Stimulated activated CD4-positive, alpha-beta T cell treated with anti-CD3 and anti-CD28 coated beads, Interleukin-4, amount 100 ng/mL, for 24 hours (primary cell): ENCODE measurements around the gene ZRANB1.
"Not testable (repeated sequence)": the region's sequence is repeated elsewhere in the genome, so short reads cannot be mapped to it uniquely, and the experiment has no call there.

Experiments used
- DNase-seq: peaks from one replicate; pipeline ENCODE4 v3.0.0-alpha.2; 2020

ZRANB1 gene

DNA sequence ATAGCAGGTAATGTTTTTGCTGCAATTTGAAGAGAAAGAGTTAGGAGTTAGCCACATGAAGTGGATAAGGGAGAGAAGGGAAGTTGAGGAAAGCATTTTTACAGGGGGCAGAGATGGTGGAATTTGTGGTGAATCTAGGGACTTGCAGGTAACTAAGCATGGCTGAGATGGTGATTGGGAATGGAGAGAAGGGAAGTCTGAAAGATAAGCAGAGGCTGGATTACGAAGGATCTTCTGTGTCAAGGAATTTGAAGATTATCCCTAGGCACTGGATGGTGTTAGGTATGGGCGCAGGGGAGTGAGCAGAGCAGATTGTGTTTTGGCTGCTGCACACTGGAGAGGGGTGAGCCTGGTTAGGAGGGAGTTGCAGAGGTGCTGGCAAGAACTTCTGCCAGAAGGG lies 25.3 kb downstream of the ZRANB1 start:
- no peak for DNase-seq

DNA sequence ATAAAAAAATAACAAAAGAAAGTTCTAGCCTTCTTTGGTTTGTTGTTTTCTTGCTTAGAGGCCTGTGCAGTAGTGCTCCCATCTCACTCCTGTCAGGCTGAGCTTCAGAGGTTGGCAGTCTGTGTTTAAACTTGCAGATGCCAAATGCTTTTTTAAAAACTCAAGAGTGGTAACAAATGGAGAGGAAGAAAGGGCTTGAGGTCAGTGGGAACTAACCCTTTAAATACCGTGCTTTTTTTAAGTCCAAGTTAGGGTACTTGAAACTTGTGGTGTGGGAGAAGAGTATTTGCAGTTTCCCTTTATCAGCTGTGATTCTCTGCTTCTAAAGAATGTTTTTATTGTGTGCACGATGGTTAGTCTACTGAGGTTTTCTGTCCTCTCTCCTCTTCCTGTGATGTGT lies 29.4 kb downstream of the ZRANB1 start:
- no peak for DNase-seq

DNA sequence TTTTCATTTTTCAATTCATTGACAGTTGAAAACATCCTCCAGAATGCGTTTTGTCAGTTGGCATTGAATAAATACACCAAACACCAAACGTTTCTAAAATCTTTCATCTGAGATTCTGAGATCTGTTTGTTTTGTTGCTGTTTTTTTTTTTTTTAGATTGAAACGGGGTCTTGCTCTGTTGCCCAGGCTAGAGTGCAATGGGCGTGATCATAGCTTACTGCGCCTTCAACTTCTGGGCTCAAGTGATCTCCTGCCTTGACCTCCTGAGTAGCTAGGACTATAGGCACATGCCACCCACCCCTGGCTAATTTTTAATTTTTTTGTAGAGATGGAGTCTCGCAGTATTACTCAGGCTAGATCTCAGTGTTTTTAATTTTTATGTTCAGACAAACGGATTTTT lies 30.7 kb downstream of the ZRANB1 start:
- DNase-seq = no peak

DNA sequence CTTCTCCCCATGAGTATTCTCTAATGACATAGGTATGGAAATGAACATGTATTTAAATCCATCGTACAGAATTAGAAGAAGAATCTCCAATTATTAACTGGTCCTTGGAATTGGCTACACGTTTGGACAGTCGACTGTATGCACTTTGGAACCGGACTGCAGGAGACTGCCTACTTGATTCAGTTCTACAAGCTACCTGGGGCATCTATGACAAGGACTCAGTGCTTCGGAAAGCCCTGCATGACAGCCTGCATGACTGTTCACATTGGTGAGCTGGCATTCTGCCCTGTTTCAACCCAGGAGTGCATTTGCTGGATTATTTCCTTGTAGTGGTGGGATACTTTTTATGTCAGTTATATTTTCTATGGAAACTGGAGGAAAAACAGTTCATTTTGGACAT lies 32.2 kb downstream of the ZRANB1 start:
- no peak for DNase-seq

DNA sequence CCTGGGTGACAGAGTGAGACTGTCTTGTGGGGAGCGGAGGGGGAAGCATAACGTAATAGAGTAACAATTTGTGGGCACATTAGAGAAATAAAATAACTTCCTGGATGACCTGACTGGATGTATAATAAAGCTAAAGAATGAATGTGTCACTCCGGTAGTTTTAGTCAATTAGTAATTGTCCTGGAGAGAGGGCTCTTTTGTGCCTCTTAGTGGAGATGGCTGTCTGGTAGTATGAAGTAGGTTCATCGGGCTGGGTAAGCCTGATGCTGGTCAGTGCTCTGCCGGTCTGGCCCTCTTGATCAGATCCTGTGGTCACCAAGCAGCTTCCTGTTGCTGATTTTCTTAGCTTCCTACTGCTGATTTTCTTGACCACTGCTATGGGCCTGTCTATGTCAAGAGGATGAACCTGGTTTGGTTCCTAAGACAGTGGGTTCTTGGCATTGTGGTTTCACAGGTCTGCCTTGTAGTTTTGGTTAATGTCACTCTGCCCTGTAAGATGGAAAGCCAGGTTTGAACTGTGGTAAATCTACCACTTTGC lies 34.1 kb downstream of the ZRANB1 start:
- no peak for DNase-seq

DNA sequence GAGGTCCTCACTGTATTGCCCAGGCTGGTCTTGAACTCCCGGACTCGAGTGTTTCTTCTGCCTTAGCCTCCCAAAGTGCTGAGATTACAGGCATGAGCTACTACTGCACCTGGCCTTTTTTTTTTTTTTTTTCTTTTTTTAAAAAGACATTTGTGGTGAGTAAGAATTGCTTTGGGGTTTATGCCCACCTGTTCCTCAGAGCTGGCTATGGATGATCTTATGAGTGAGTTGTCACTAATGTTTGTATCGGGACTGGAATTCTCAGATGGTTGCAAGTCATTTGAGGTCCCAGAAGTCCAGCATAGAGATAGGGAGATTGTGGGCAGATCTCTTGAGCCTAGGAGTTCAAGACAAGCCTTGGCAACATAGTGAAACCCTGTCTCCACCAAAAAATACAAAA lies 35.2 kb downstream of the ZRANB1 start:
- no peak for DNase-seq

DNA sequence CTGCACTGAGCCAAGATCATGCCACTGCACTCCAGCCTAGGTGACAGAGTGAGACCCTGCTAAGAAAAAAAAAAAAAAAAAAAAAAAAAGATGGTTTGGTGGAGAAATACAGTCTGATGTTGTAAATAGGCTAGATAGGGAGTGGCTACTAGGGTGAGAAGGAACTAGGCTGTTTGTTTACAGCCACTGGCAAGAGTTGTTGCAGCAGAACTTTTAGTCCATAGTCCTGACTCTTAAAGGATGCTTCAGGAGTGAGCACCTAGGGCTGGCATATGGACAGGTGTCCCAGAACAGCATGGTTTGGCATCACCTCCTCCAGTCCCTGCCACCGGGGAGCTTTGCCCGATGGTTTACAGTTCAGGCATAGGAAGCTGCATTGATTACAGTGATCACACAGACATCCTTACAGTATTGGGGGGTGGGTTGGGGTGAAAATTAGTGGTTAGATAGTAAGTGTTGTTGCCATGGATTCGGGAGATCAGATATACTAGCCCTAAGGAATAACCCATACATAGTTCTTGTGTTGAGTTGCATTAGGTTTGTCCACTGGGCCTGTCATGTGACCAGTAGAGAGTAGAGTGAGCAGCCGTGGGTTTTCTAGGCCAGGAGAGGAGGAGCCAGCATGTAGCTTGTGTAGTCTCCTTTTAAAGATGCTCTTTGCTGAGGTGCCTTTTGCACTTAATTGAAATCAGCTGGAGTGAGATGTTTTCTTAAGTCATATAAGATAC lies 35.9 kb downstream of the ZRANB1 start:
- DNase-seq = no peak

DNA sequence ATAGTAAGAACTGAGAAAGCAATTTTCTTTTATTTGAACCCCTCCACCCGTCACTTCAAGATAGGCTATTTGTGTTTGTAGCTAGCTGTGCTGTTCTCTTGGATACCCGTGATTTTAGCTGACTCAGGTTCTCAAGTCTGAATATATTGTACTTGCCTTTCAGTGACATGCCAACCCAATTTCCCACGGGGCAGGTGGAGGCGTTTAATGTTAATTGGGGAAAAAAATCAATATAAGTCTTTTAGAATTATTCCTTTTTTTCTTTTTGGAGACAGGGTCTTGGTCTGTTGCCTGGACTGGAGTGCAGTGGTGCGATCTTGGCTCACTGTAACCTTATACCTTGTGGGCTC lies 36.4 kb downstream of the ZRANB1 start:
- no peak for DNase-seq

DNA sequence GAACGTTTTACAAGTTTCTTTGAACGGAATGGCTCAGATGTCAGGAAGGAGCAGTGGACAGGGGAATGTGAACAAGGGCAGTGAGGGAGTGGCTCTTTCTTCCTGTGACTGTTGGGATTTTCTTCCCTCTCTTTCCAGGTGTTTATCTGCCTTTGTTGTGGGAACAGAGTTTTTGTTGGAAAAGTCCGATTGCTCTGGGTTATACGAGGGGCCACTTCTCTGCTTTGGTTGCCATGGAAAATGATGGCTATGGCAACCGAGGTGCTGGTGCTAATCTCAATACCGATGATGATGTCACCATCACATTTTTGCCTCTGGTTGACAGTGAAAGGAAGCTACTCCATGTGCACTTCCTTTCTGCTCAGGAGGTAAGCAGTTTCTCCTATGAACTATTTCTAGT lies 41.4 kb downstream of the ZRANB1 start:
- DNase-seq = no peak

DNA sequence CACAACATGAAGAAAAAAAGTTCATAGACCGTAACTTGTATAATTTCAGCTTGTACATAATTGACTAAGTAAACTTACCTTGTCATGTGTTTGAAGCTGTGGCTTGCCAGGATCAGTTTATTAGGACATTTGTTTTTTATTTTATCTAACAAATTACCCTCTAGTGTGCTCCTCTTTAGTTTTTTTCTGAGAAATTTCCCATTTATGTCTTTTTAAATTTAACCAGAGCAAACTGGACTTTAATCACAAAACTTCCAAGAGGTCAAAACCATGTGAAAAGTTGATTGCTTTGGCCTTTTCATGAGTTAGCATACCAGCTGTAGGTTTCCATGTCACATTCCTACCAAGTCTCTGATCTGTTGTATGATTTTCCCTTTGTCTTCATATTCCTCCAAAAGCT lies 42.5 kb downstream of the ZRANB1 start:
- DNase-seq = no peak

DNA sequence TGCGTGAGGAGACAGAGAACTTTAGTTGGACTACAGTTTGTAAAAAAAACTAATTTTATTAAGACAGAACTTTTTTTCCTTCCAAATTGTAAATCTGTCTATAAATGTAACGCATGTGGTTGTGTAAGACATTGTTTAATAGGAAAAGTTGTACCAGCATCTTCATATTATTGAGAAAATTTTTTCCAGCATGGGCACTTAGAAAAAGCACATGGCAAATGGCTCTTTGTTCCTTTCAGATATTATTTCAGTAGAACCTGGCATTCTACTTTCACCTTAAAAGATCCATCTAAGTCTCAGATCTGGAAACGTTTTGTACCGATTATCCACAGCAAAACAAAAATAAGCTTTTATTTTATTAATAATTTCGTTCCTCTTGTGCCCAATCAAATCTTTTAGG lies 43.2 kb downstream of the ZRANB1 start:
- no peak for DNase-seq

DNA sequence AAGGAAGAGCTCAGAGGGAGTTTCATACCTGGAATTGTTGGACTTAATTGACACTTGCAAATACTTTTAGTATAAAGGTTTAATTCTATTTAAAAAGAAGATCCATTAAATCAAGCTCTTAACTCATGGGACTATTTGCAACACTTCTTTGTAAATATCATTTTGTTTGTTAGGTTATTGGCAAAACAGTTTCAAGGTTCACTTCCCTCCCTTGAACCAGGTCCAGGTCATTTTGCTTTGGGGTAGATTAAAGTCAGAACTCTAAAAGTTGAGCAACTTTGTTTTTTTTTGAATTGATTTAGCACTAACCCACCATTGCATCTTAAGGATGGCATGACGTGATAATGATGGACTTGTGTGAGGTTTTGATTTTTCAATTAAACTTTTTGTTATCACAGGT lies 45.9 kb downstream of the ZRANB1 start:
- no peak for DNase-seq

DNA sequence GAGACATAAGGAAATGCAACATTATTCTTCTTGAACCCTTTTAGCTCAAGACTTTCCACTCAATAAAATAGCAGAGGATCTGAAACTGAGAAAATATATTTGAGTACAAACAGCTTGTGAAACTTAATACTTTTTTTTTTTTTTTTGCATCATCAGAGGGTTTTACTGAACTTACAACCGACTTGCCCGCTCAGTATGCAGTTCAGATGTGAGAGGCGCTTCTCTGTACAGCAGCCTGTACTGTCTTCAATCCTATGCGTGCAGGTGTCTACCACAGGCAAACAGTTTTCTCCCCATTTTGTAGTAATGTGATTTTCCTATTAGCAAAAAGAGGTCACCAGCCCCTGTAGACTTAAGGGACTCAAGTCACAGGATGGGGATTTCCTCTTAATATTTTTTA lies 46.8 kb downstream of the ZRANB1 start:
- not testable (repeated sequence) for DNase-seq

DNA sequence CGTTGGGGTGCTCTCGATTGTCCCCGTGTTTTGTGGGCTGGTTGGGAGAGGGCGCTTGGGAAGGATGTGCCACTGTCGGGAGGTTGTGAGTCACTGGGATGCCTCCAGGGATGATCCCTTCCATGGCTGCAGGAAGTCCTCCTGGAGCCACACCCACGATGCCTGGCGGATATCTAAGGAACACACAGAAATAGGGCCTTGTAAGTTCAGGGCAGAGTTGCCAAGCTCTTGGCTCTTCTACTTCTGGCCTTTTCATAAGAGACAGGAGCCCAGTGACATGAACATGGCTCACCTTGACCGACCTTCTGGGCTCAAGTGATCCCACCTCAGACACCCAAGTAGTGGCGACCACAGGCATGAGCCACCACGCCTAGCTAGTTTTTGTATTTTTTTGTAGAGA lies 47.6 kb downstream of the ZRANB1 start:
- no peak for DNase-seq

DNA sequence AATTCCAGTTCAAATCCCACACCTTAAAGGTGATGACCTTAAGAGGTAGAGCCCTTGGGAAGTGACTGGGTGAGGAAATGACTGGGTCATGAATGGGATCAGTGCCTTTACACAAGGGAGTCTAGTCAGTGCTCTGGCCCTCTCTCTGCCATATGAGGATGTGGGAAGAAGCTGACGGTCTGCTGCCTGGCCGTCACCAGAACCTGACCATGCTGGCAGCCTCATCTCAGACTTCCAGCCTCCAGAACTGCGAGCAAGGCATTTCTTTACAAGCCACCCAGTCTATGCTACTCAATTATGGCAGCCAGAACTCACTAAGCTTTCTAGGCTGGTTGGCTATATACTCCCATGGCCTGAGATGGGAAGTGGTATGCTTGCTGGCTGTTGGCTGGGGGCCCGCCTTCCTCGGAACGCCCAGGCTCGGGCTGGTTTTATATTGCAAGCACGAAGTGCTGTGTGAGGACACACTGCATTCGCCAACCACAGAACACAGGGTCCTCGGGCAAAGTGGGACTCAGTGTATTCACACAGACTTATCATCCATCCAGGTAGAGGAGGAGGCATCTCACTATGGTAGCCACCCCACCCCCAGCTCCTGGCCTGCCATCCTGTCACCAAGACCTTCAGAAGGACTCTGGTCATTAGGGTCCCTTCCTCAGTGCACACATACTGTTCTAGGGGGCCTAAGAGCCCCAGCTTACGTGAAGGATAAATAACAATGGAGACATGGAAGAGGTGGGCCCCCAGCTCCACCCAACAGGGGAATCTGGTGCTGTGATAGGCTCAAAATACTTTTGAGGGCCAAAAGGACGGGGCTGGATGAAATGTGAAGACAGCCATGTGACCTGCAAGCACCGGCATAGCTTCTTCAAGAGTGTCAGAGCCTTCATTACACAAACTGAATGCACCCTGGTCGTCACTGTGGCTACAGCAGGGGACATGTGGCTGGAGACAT lies 49.0 kb downstream of the ZRANB1 start:
- DNase-seq = no peak

DNA sequence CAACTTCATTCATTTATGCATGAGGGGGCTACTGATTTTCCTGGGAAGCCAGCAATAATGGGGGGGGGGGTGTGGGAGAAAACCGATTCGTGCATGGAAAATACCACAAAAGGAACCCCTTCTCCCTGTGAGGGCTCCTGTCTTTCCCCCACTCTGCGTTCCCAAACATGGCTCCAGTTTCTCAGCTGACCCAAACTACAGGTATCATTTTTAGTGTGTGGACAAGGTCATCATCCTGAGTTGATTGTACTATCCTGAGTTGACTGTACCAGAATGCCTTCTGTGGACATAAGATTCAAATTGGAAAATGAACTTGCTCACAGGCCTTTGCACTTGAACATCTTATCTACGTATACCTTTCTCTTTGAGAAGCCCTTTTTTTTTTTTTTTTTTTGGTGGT lies 49.9 kb downstream of the ZRANB1 start:
- DNase-seq = no peak

DNA sequence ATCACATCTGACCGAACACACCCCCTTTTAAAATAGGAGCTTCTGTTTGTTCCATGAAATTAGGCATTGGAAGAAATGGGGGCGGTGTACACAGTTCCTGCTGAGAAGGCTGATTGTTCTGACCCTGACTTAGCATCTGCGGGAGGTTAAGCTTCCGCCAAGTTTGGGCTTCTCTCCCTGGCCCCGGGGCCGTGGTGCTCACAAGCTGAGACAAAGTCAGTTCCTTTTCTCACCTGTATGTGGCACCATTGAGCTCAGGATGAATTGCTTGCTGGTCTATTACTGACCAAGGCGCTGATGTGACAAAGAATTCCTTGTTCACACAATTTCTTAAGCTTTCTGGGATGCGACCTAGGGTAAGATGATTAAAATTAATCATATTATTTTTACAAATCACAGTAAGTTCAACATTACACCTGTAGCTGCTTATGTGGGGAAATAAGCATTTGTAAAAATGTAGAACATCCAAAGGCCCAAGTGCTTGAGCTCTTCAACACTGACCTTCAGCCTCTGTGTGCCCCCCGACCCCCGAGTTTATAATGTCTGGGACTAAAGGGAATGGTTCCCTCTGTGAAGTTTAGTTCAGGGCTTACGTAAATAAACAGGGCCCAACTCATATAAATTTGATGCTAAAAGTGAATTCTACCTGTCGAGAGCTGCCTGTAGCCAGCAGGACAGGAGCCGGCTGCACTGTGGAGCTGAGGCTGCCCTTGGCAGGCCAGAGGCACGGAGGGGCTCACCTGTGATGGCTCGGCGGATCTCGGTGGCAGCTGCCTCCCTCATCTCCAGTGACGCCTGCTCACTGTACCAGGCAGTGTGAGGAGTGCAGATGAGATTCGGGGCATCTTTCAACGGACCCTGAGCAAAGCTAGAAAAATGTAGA lies 50.8 kb downstream of the ZRANB1 start:
- peak; percentile 18 for DNase-seq

DNA sequence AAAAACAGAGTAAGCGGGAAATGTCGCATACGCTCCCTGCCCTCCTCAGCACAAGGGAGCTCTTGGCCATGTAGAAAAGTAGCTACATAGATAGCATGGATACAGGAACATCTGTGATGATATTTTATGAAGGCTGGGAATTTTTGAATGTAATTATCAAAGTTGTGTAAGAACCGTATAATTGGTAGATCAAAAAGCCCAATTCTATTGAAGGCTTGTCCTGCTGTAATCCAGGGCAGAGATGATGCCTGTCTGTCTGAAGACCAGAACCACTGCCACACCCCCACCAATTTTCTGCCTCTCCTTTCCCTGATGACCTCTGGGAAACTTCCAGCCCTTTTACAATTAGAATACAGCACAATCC lies 51.4 kb downstream of the ZRANB1 start:
- no peak for DNase-seq

DNA sequence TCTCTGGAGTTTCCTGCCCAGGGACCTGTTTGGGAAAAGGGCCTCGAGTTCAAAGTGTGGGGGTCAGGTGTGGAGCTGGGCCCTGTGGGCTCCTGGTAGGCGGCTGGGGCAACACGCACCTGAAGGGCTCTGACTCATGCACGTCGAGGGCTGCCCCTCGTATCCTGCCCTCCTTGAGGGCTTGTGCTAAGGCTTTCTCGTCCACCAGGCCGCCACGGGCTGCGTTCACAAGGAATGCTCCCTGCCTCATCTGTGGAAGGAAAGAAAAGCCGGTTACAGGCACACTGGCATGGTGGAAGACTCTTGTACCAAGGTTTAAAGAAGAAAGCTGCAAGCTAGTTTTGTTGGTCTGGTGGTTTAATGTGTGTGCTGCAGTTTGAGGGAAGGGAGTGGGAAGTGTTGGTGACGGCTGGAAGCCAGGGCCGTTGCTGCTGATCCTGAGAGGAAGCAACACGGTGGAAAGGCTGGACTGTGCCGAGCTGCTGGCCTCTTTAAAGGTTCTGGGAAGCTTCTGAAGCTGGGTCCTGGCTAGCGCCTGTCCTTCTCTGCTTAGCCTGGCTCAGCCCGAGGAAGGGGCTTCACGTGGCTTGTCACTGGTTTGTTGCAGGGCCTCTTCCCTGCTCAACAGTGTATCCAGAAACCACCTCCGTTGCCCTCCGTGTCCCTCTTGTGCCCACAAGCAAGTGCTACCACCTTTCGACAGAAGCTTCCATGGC lies 52.0 kb downstream of the ZRANB1 start:
- no peak for DNase-seq

DNA sequence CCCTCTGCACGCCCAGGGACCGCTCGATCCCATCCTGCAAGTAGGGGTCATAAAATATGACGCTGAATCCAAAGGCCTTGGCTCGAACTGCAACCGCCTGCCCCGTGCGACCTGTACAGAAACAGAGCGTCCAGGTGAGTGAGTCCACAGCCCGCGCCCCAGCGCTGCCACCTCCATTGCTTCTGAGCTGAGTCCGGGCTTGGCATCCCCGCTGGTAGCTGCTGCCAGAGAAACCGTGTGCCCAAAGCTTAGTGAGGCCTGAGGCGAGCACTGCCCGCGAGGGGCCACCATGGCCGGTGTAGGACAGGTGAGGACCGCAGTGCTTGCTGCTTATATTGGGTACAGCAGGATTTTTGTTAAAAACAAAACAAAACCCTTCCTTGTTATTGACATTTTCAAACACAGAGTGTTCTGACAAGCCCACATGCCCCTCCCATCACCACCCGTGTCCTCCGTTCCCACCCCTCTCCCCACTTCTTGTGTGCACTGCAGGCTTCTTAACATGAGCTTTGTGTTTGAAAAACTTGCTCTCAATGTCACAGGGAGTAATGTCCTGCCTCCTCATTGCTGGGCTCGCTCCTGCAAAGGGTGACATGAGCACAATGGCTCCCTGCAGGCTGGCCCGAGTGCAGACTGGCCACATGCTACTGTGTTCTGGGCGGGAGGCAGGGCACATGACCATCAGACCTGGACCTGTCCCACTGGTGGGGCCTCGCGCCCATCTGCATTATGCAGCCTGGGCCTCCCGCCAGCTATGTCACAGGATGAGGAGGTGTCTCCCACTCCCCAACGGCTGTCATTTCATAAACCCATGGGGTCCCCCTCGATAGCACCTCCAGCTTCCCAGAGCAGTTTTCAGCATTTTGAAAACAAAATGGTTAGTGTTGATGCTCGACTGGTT lies 52.9 kb downstream of the ZRANB1 start:
- DNase-seq = no peak

DNA sequence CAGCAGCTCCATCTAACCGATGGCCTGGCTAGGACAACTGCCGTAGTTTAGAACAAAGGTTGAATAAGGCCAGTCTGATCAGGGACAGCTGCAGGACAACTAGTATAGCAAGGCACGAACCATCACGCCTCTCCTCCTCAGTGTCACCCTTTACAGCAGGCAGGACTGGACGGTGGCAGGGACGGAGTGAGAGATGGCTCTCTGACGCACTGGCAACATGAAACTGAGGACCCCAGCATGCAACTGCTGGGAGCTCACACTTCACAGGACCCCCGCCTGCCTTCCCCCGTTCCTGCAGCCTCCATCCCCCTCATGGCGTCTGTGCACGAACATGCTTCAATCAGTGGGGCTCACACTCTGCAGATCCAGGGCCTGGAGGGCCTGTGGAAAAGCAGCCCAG lies 53.7 kb downstream of the ZRANB1 start:
- DNase-seq = no peak
